Keratinocyte (primary cell): Measurements from ENCODE around the gene NTSR2. TPM values are rescaled to one million over a fixed set of nuclear protein-coding genes. Genes with fewer than 3 reads are reported as not detected.

Source experiments
- DNase-seq: peaks from one replicate; pipeline ENCODE4 v3.0.0-alpha.2; 2011; ENCODE audit warnings: low read depth, missing footprints, low spot score
- FAIRE-seq: peaks from 2 replicates; lab custom pipeline; 2011; peaks lifted over from hg19 to GRCh38; lab: Jason Lieb, UNC
- H2AFZ ChIP-seq: 2 replicates; pipeline ENCODE4 v1.6.0; 2012; ENCODE audit warnings: low read length, control low read depth, inconsistent platforms; ENCODE audit not compliant: control insufficient read depth
- H3K27ac ChIP-seq: 2 replicates; pipeline ENCODE4 v1.5.1; 2011; ENCODE audit warnings: low read length; ENCODE audit not compliant: control insufficient read depth, insufficient read depth
- H3K27me3 ChIP-seq: 3 replicates; pipeline ENCODE4 v1.6.0; 2011; ENCODE audit warnings: low read length; ENCODE audit not compliant: control insufficient read depth, insufficient read depth; ENCODE audit errors: extremely low read depth
- H3K36me3 ChIP-seq, 2 experiments: 2 replicates in 1 of 2; 3 replicates in 1 of 2; pipeline ENCODE4 v1.5.1; 2011; ENCODE audit warnings: low read length in 2 of 2, mild to moderate bottlenecking in 1 of 2; ENCODE audit not compliant: control insufficient read depth in 2 of 2, insufficient read depth in 2 of 2; ENCODE audit errors: extremely low read depth in 1 of 2
- H3K4me1 ChIP-seq: 3 replicates; pipeline ENCODE4 v1.5.1; 2011; ENCODE audit warnings: low read length; ENCODE audit not compliant: control insufficient read depth, insufficient read depth; ENCODE audit errors: extremely low read depth
- H3K4me2 ChIP-seq: 3 replicates; pipeline ENCODE4 v1.6.0; 2011; ENCODE audit warnings: low read depth, low read length; ENCODE audit not compliant: control insufficient read depth, insufficient read depth; ENCODE audit errors: extremely low read depth
- H3K4me3 ChIP-seq, 3 experiments: fragments of 200-600 bp in 1 of 3; sonication (generic) in 1 of 3; 2 replicates in 2 of 3; 3 replicates in 1 of 3; pipeline ENCODE4 v1.5.1; 2011 to 2016; ENCODE audit warnings: low read length in 3 of 3, mild to moderate bottlenecking in 3 of 3, control low read depth in 2 of 3, inconsistent platforms in 1 of 3, low read depth in 1 of 3, mixed read lengths in 1 of 3, mixed run types in 1 of 3, moderate library complexity in 1 of 3; ENCODE audit not compliant: control insufficient read depth in 2 of 3, insufficient read depth in 2 of 3; ENCODE audit errors: extremely low read depth in 1 of 3
- H3K79me2 ChIP-seq: 2 replicates; pipeline ENCODE4 v1.6.0; 2012; ENCODE audit warnings: low read length; ENCODE audit not compliant: control insufficient read depth, insufficient read depth
- H3K9ac ChIP-seq: 3 replicates; pipeline ENCODE4 v1.6.0; 2011; ENCODE audit warnings: low read length; ENCODE audit not compliant: control insufficient read depth, insufficient read depth; ENCODE audit errors: extremely low read depth
- H3K9me1 ChIP-seq: 3 replicates; pipeline ENCODE4 v1.6.0; 2011; ENCODE audit warnings: low read length; ENCODE audit not compliant: control insufficient read depth, insufficient read depth; ENCODE audit errors: extremely low read depth
- H3K9me3 ChIP-seq: 2 replicates; pipeline ENCODE4 v1.5.1; 2012; ENCODE audit warnings: low read depth, low read length; ENCODE audit not compliant: control insufficient read depth
- H4K20me1 ChIP-seq: 3 replicates; pipeline ENCODE4 v1.6.0; 2011; ENCODE audit warnings: low read length; ENCODE audit not compliant: control insufficient read depth, insufficient read depth; ENCODE audit errors: extremely low read depth
- CTCF ChIP-seq, 3 experiments: IDR thresholded peaks in 1 of 3; conservative IDR thresholded peaks in 1 of 3; optimal IDR thresholded peaks in 1 of 3; 2 replicates in 2 of 3; 3 replicates in 1 of 3; pipeline versions ENCODE3 to v1.5.1; 2011; ENCODE audit warnings: low read length in 3 of 3, mild to moderate bottlenecking in 3 of 3, moderate library complexity in 2 of 3, control low read depth in 1 of 3, inconsistent platforms in 1 of 3; ENCODE audit not compliant: insufficient read depth in 2 of 3; ENCODE audit errors: extremely low read depth in 1 of 3
- EZH2 ChIP-seq: IDR thresholded peaks from one replicate; pipeline ENCODE4 v1.6.1; 2012; ENCODE audit warnings: inconsistent platforms, mild to moderate bottlenecking, low read length, moderate library complexity
- dilution Hi-C: fragments of 300-500 bp; cut with MboI; formaldehyde crosslinking; loops from one replicate; pipeline ENCODE4 v1.7.0; 2020; ENCODE audit warnings: low sequenced_read_pairs; ENCODE audit not compliant: extremely low pct_ligation_motif_present
- polyA plus RNA-seq, 5 experiments: library from polyadenylated mRNA; depleted of rRNA in 3 of 5; stranded (reverse) in 3 of 5; stranded (forward) in 1 of 5; unstranded in 1 of 5; fragments of >200 nt; gene quantifications; 1 replicate in 1 of 5; 2 replicates in 3 of 5; 3 replicates in 1 of 5; pipeline versions ENCODE4 v1.2.1 to v1.2.3, GENCODE V29; 2011 to 2012; ENCODE audit warnings: missing spikeins in 2 of 5, low read depth in 1 of 5, low replicate concordance in 1 of 5

The NTSR2 gene
- polyA plus RNA-seq, 1 donor (not counting 4 experiments of a cell fraction or from before 2014, with no cell fraction given): not detected

- Histone ChIP-seq H3K79me2 (no peaks in the 10 kb centered on the region), H3K9ac (no peak overlapping the region), H3K4me3 (no peak overlapping the region), H3K27me3 (no peaks in the 10 kb centered on the region), H3K9me1 (no peaks in the 10 kb centered on the region), H3K4me2 (no peak overlapping the region), H3K36me3 (no peaks in the 10 kb centered on the region), H3K27ac (no peak overlapping the region), H3K4me1 (no peaks in the 10 kb centered on the region), H4K20me1 (no peaks in the 10 kb centered on the region), H3K9me3 (peaks cover 5% of the 10 kb centered on the region), H2AFZ (no peak overlapping the region)
- no peak for TF ChIP-seq EZH2
- dilution Hi-C loops: no loop called here
- FAIRE-seq (no peak), DNase-seq (no peak)
Measured at GRCh38 chr2:11630855-11631254, 39.1 kb downstream of the NTSR2 start.

DNA sequence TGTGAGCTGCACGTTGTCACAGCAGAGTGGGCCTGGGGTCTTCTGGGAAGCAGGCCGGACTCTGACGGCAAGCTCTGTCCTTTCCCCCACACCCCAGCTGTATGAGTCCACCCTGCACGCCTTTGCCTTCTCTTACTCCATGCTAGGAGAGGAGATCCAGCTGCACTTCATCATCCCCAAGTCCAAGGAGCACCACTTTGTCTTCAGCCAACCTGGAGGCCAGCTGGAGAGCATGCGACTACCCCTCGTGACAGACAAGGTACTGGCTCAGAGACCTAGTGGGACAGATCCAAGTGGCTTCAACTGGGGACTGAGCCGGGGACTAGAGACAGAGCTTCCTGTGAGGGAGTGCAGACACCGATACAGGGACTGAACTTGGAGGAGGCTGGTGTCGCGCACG, 40.1 kb downstream of the NTSR2 start:
- Histone ChIP-seq H3K4me1 (no peaks in the 10 kb centered on the region), H3K4me3 (no peak overlapping the region), H3K9me3 (peaks cover 5% of the 10 kb centered on the region), H3K9ac (no peak overlapping the region), H3K27me3 (no peaks in the 10 kb centered on the region), H2AFZ (no peak overlapping the region), H3K36me3 (no peaks in the 10 kb centered on the region), H3K4me2 (no peak overlapping the region), H3K9me1 (no peaks in the 10 kb centered on the region), H3K27ac (no peak overlapping the region), H4K20me1 (no peaks in the 10 kb centered on the region), H3K79me2 (no peaks in the 10 kb centered on the region)
- dilution Hi-C loops: no loop called here
- TF ChIP-seq CTCF (optimal IDR thresholded peaks at IDR 0.05 in 1 of 3, IDR thresholded peaks at IDR 0.05 in 1 of 3, conservative IDR thresholded peaks at IDR 0.05 in 1 of 3; ENCODE audit: extremely low read depth in 1 of 3, insufficient read depth in 2 of 3, low read length in 3 of 3) (no peak), EZH2 (no peak)
- no peak for DNase-seq
- FAIRE-seq: no peak

GRCh38 chr2:11629215-11629614, 40.8 kb downstream of the NTSR2 start:
- dilution Hi-C loops: no loop called here
- H3K4me1 ChIP-seq: no peaks in the 10 kb centered on the region
- no peaks in the 10 kb centered on the region for H3K27me3 ChIP-seq
- no peak overlapping the region for H3K9ac ChIP-seq
- H4K20me1 ChIP-seq: no peaks in the 10 kb centered on the region
- no peak for FAIRE-seq
- TF ChIP-seq EZH2 (no peak), CTCF (optimal IDR thresholded peaks at IDR 0.05 in 1 of 3, IDR thresholded peaks at IDR 0.05 in 1 of 3, conservative IDR thresholded peaks at IDR 0.05 in 1 of 3; ENCODE audit: extremely low read depth in 1 of 3, insufficient read depth in 2 of 3, low read length in 3 of 3) (no peak)
- no peaks in the 10 kb centered on the region for H3K9me1 ChIP-seq
- no peak for DNase-seq
- no peak overlapping the region for H3K4me3 ChIP-seq
- H3K4me2 ChIP-seq: no peak overlapping the region
- H2AFZ ChIP-seq: no peak overlapping the region
- H3K36me3 ChIP-seq: no peaks in the 10 kb centered on the region
- peaks cover 5% of the 10 kb centered on the region for H3K9me3 ChIP-seq
- H3K27ac ChIP-seq: no peak overlapping the region
- no peaks in the 10 kb centered on the region for H3K79me2 ChIP-seq
